Measurements from ENCODE around the gene UBE2L3.
"Not testable (repeated sequence)": the region's sequence is repeated elsewhere in the genome, so short reads cannot be mapped to it uniquely, and the experiment has no call there.

Gene UBE2L3

GRCh38 chr22:21643533-21644357, 76.2 kb downstream of the UBE2L3 start:
- DNase-seq (no peak), ATAC-seq (ENCODE audit: insufficient read depth, low read depth) (no peak)
- H3K4me2 ChIP-seq (ENCODE audit: insufficient read depth, low read length): peak overlapping the region; percentile 80
- peak overlapping the region; percentile 94 for H3K9ac ChIP-seq (ENCODE audit: low read depth, low read length)
- H3K27ac ChIP-seq (ENCODE audit: low read length): peak overlapping the region; percentile 93; the same call in 1 of the 2 replicates
- peaks cover 16% of the 10 kb centered on the region for H4K20me1 ChIP-seq (ENCODE audit: insufficient read depth, low read length)
- no peaks in the 10 kb centered on the region for H3K27me3 ChIP-seq (ENCODE audit: insufficient read depth, low read length, poor library complexity)
- no peaks in the 10 kb centered on the region for H3K9me3 ChIP-seq (ENCODE audit: insufficient read depth, low read length, severe bottlenecking)
- peak overlapping the region; percentile 89 to 96; a peak in 3 of 4 replicates for H3K4me3 ChIP-seq (ENCODE audit: low read depth in 1 of 2, low read length in 2 of 2)
- H3K4me1 ChIP-seq (ENCODE audit: insufficient read depth, low read length): peaks cover 46% of the 10 kb centered on the region
- H2AFZ ChIP-seq (ENCODE audit: low read depth, low read length): no peak overlapping the region
- TF ChIP-seq EZH2 (IDR thresholded peaks at IDR 0.05; ENCODE audit: borderline replicate concordance, low read depth, low read length, severe bottlenecking): no peak
- TF ChIP-seq, protein P1, sequence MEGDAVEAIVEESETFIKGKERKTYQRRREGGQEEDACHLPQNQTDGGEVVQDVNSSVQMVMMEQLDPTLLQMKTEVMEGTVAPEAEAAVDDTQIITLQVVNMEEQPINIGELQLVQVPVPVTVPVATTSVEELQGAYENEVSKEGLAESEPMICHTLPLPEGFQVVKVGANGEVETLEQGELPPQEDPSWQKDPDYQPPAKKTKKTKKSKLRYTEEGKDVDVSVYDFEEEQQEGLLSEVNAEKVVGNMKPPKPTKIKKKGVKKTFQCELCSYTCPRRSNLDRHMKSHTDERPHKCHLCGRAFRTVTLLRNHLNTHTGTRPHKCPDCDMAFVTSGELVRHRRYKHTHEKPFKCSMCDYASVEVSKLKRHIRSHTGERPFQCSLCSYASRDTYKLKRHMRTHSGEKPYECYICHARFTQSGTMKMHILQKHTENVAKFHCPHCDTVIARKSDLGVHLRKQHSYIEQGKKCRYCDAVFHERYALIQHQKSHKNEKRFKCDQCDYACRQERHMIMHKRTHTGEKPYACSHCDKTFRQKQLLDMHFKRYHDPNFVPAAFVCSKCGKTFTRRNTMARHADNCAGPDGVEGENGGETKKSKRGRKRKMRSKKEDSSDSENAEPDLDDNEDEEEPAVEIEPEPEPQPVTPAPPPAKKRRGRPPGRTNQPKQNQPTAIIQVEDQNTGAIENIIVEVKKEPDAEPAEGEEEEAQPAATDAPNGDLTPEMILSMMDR (IDR thresholded peaks at IDR 0.05; ENCODE audit: borderline replicate concordance, extremely low read depth, low read length, poor library complexity, severe bottlenecking): peak; percentile 52
- H3K79me2 ChIP-seq (ENCODE audit: insufficient read depth, low read length): peaks cover 34% of the 10 kb centered on the region
- peaks cover 36% of the 10 kb centered on the region for H3K36me3 ChIP-seq (ENCODE audit: insufficient read depth, low read length)

DNA sequence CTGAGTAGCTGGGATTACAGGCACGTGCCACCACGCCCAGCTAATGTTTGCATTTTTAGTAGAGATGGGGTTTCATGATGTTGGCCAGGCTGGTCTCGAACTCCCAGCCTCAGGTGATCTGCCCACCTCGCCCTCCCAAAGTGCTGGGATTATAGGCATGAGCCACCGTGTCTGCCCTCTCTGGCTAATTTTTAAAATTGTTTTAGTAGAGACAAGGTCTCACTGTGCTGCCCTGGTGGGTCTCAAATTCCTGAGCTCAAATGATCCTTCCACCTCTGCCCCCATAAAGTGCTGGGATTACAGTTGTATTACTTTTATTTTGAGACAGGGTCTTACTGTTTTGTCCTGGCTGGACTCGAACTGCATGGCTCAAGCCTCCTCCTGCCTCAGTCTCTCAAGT, 78.0 kb downstream of the UBE2L3 start:
- not testable (repeated sequence) for H3K27ac ChIP-seq (ENCODE audit: low read length); ATAC-seq (ENCODE audit: insufficient read depth, low read depth)

GRCh38 chr22:21646608-21647590, 79.4 kb downstream of the UBE2L3 start:
- Histone ChIP-seq H4K20me1 (ENCODE audit: insufficient read depth, low read length) (peaks cover 18% of the 10 kb centered on the region), H3K4me1 (ENCODE audit: insufficient read depth, low read length) (peaks cover 57% of the 10 kb centered on the region), H3K4me2 (ENCODE audit: insufficient read depth, low read length) (peak overlapping the region; percentile 32), H3K27ac (ENCODE audit: low read length) (peak overlapping the region; percentile 49; the same call in 1 of the 2 replicates), H3K36me3 (ENCODE audit: insufficient read depth, low read length) (peaks cover 44% of the 10 kb centered on the region), H3K4me3 (ENCODE audit: low read depth in 1 of 2, low read length in 2 of 2) (no peak overlapping the region), H3K79me2 (ENCODE audit: insufficient read depth, low read length) (peaks cover 57% of the 10 kb centered on the region), H3K9me3 (ENCODE audit: insufficient read depth, low read length, severe bottlenecking) (no peaks in the 10 kb centered on the region), H3K9ac (ENCODE audit: low read depth, low read length) (peak overlapping the region; percentile 23), H3K27me3 (ENCODE audit: insufficient read depth, low read length, poor library complexity) (no peaks in the 10 kb centered on the region), H2AFZ (ENCODE audit: low read depth, low read length) (0 out of 2 replicates have a peak overlapping the region, but pooled peaks have one; percentile 40)
- ATAC-seq (ENCODE audit: insufficient read depth, low read depth): peak; percentile 47
- TF ChIP-seq, protein P1 (IDR thresholded peaks at IDR 0.05; ENCODE audit: borderline replicate concordance, extremely low read depth, low read length, poor library complexity, severe bottlenecking): peak; percentile 96
- TF ChIP-seq EZH2 (IDR thresholded peaks at IDR 0.05; ENCODE audit: borderline replicate concordance, low read depth, low read length, severe bottlenecking): no peak
- peak; percentile 86 for DNase-seq

More for the DNA sequence above, 78.0 kb downstream of the UBE2L3 start:
- peaks cover 46% of the 10 kb centered on the region for H3K79me2 ChIP-seq (ENCODE audit: insufficient read depth, low read length)
- H2AFZ ChIP-seq (ENCODE audit: low read depth, low read length); H3K9me3 ChIP-seq (ENCODE audit: insufficient read depth, low read length, severe bottlenecking); H3K4me3 ChIP-seq (ENCODE audit: low read depth in 1 of 2, low read length in 2 of 2); H3K27me3 ChIP-seq (ENCODE audit: insufficient read depth, low read length, poor library complexity); DNase-seq; H3K4me2 ChIP-seq (ENCODE audit: insufficient read depth, low read length); H3K9ac ChIP-seq (ENCODE audit: low read depth, low read length): not testable (repeated sequence)
- peaks cover 18% of the 10 kb centered on the region for H4K20me1 ChIP-seq (ENCODE audit: insufficient read depth, low read length)
- peaks cover 44% of the 10 kb centered on the region for H3K36me3 ChIP-seq (ENCODE audit: insufficient read depth, low read length)
- H3K4me1 ChIP-seq (ENCODE audit: insufficient read depth, low read length): peaks cover 63% of the 10 kb centered on the region
